BE2C (cell line): ENCODE measurements around the gene MACF1.

Source experiments
- DNase-seq: peaks from one replicate; pipeline ENCODE4 v3.0.0-alpha.2; 2020
- H3K27me3 ChIP-seq: fragments of 250-450 bp; sonication (Bioruptor Pico); 2 replicates; pipeline ENCODE4 v1.5.1; 2020; ENCODE audit warnings: mild to moderate bottlenecking
- H3K36me3 ChIP-seq: fragments of 250-450 bp; sonication (Bioruptor Pico); 2 replicates; pipeline ENCODE4 v1.5.1; 2020; ENCODE audit warnings: mild to moderate bottlenecking
- H3K4me1 ChIP-seq: fragments of 250-450 bp; sonication (Bioruptor Pico); 2 replicates; pipeline ENCODE4 v1.5.1; 2020
- H3K4me3 ChIP-seq: 2 replicates; pipeline ENCODE4 v1.5.1; 2011; ENCODE audit warnings: low read depth, low read length
- H3K9me3 ChIP-seq: fragments of 250-450 bp; sonication (Bioruptor Pico); 2 replicates; pipeline ENCODE4 v1.5.1; 2020
- CTCF ChIP-seq: IDR thresholded peaks from 2 replicates; pipeline ENCODE4 v1.5.1; 2012; ENCODE audit warnings: mild to moderate bottlenecking, low read depth, low read length

The MACF1 gene

GRCh38 chr1:39282537-39283216 is 78.2 kb downstream of the MACF1 start:
- Histone ChIP-seq H3K4me1 (no peaks in the 10 kb centered on the region), H3K36me3 (no peaks in the 10 kb centered on the region), H3K4me3 (no peak overlapping the region), H3K9me3 (no peaks in the 10 kb centered on the region), H3K27me3 (no peaks in the 10 kb centered on the region)
- no peak for TF ChIP-seq CTCF
- no peak for DNase-seq

DNA sequence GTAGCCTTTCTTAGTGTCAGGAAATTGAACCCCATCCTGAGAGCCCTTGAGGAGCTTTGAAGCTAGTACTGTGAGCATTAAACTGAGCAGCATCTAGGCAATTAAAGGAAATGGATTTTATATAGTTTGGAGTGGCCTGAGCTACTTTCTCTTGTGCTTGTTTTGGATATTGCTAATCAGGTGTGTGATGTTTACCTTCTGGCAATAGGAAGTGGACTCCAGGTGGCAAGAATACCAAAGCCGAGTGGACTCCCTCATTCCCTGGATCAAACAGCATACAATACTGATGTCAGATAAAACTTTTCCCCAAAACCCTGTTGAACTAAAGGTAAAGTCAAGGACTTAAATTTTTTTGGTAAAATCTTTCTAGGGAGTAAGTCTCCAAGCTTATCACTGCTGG is 79.4 kb downstream of the MACF1 start:
- Histone ChIP-seq H3K27me3 (no peaks in the 10 kb centered on the region), H3K4me1 (no peaks in the 10 kb centered on the region), H3K4me3 (no peak overlapping the region), H3K36me3 (no peaks in the 10 kb centered on the region), H3K9me3 (no peaks in the 10 kb centered on the region)
- DNase-seq = no peak
- no peak for TF ChIP-seq CTCF

GRCh38 chr1:39287541-39287940 is 83.0 kb downstream of the MACF1 start:
- Histone ChIP-seq H3K36me3 (no peaks in the 10 kb centered on the region), H3K4me1 (no peaks in the 10 kb centered on the region), H3K27me3 (no peaks in the 10 kb centered on the region), H3K9me3 (no peaks in the 10 kb centered on the region), H3K4me3 (no peak overlapping the region)
- no peak for DNase-seq
- no peak for TF ChIP-seq CTCF

DNA sequence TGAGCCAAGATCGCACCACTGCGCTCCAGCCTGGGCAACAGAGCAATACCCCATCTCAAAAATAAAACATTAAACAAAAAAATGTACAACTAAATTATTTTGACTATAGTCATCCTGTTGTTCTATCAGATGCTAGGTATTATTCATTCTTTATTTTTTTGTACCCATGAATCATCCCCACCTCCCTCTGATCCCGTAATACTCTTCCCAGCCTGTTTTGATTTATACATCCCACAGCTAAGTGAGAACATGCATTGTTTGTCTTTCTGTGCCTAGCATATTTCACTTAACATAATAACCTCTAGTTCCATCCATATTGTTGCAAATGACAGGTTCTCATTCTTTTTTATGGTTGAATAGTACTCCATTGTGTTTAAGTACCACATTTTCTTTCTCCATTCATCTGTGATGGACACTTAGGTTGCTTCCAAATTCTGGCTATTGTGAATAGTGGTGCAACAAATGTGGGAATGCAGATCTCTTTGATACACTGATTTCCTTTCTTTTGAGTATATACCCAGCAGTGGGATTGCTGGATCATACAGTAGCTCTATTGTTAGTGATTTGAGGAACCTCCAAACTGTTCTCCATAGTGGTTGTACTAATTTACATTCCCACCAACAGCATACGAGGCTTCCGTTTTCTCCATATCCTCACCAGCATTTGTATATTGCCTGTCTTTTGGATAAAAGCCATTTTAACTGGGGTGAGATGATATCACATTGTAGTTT is 84.4 kb downstream of the MACF1 start:
- H3K36me3 ChIP-seq = no peaks in the 10 kb centered on the region
- no peak for DNase-seq
- no peak for TF ChIP-seq CTCF

DNA sequence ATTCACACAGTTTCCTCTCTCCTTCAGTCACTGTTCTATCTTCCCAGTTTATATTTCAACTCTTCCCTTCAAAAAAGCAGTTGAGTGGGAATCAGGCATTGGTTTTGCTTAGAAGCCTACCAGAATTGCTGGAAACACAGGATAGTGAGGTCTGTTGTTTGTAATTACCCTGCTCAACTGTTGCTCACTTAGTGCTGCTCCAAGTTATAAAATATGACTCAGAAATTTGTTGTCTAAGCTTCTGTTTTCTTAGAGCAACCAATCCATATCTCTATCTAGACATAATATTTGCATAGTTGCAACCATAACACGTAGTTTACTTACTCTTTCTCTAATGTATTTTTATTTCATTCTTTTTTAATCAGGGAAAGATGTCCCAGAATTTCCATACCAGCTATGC is 87.9 kb downstream of the MACF1 start:
- Histone ChIP-seq H3K27me3 (no peaks in the 10 kb centered on the region), H3K4me1 (no peaks in the 10 kb centered on the region), H3K36me3 (no peaks in the 10 kb centered on the region), H3K4me3 (no peak overlapping the region), H3K9me3 (no peaks in the 10 kb centered on the region)
- no peak for TF ChIP-seq CTCF
- no peak for DNase-seq

More for the DNA sequence above, 84.4 kb downstream of the MACF1 start:
- no peaks in the 10 kb centered on the region for H3K9me3 ChIP-seq
- no peaks in the 10 kb centered on the region for H3K27me3 ChIP-seq
- H3K4me1 ChIP-seq = no peaks in the 10 kb centered on the region
- H3K4me3 ChIP-seq = no peak overlapping the region
